ENCODE measurements around the gene LSM10. TPM values are rescaled to one million over a fixed set of nuclear protein-coding genes. Genes with fewer than 3 reads are reported as not detected.

LSM10 gene
- total and polyA plus RNA-seq, 2 donors (not counting 3 experiments of a cell fraction or from before 2014, with no cell fraction given), result 38.2 to 76.9 TPM

DNA sequence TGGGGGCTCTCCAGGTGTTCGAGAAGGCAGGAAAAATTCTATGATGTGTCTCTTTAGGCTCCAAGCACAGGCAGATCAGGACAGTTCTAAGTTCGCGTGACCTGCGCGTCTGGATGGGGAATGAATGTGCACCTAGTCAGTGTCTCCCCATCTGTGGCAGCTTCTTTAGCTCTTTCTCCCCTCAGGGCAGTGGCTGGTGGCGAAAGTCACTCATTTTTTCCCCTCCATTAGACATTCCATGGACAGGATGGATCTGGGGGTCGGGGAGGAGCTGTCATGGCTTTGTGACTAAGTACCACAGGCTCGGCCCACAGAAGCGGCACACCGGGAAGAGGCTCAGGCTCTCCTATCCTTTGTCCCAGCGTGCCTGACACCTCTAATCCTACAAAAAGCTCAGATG lies 43.2 kb downstream of the LSM10 start:
- TF ChIP-seq EZH2 (IDR thresholded peaks at IDR 0.05; ENCODE audit: borderline replicate concordance, low read depth, low read length, severe bottlenecking) (no peak), FOS (IDR thresholded peaks at IDR 0.05; ENCODE audit: borderline replicate concordance, insufficient read depth, low read length) (no peak), JUN (IDR thresholded peaks at IDR 0.05; ENCODE audit: borderline replicate concordance, insufficient read depth, insufficient read length, low read depth) (no peak), POLR2AphosphoS5 (IDR thresholded peaks at IDR 0.05; ENCODE audit: insufficient read depth, low read depth, low read length) (no peak), POLR2A (IDR thresholded peaks at IDR 0.05; ENCODE audit: low read depth, low read length) (no peak), GATA2 (IDR thresholded peaks at IDR 0.05; ENCODE audit: insufficient read depth, insufficient read length, low read depth, low read length) (no peak), MYC (IDR thresholded peaks at IDR 0.05; ENCODE audit: low read depth, low read length) (no peak), CTCF (IDR thresholded peaks at IDR 0.05; ENCODE audit: extremely low read depth in 1 of 2, insufficient read depth in 1 of 2, low read depth in 1 of 2, low read length in 2 of 2) (no peak)
- TF ChIP-seq, protein P1, sequence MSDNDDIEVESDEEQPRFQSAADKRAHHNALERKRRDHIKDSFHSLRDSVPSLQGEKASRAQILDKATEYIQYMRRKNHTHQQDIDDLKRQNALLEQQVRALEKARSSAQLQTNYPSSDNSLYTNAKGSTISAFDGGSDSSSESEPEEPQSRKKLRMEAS (IDR thresholded peaks at IDR 0.05; ENCODE audit: insufficient read depth, insufficient read length), result no peak
- H3K9ac ChIP-seq (replicated peaks; ENCODE audit: extremely low read depth, insufficient read depth, low read length), result no peak overlapping the region
- dilution Hi-C loops (cut with MboI; ENCODE audit: extremely low pct_ligation_motif_present, low sequenced_read_pairs) (no loop called here), intact Hi-C loops (cut with micrococcal nuclease) (no loop called here)
- POLR2A ChIA-PET, result no interaction called here
- CTCF ChIA-PET, result interaction anchor here (4.8 to 6.7 kb wide), 2 partner anchors 12 to 13 kb away, joined by 63 to 99 read pairs; no protein-coding TSS in a partner anchor
- DNase-seq (ENCODE audit: low read depth, low spot score), result no peak
- H3K36me3 ChIP-seq (ENCODE audit: control insufficient read depth in 2 of 2, extremely low read depth in 1 of 2, insufficient read depth in 2 of 2, low read length in 2 of 2), result peaks cover 4 to 23% of the 10 kb centered on the region in 2 experiments
- H3K4me2 ChIP-seq (ENCODE audit: insufficient read depth, low read length), result no peak overlapping the region
- no peaks in the 10 kb centered on the region for H3K9me3 ChIP-seq (replicated peaks; ENCODE audit: control insufficient read depth, insufficient read depth, low read length)
- H4K20me1 ChIP-seq (replicated peaks; ENCODE audit: control insufficient read depth, extremely low read depth, insufficient read depth, low read length), result no peaks in the 10 kb centered on the region
- no peaks in the 10 kb centered on the region for H3K79me2 ChIP-seq (ENCODE audit: control insufficient read depth, insufficient read depth, low read length)
- H3K27ac ChIP-seq (ENCODE audit: insufficient read depth, low read depth, low read length), result no peak overlapping the region
- no peaks in the 10 kb centered on the region for H3K27me3 ChIP-seq (ENCODE audit: control insufficient read depth in 2 of 2, insufficient read depth in 2 of 2, low read length in 2 of 2)
- no peak for FAIRE-seq
- no TSS peak for BruUV-seq (replicated peaks)
- H2AFZ ChIP-seq (ENCODE audit: low read depth, low read length), result no peak overlapping the region
- H3K9me1 ChIP-seq (replicated peaks; ENCODE audit: control insufficient read depth, extremely low read depth, insufficient read depth, low read length), result no peaks in the 10 kb centered on the region
- H3K4me3 ChIP-seq (replicated peaks in 1 of 3; ENCODE audit: insufficient read depth in 1 of 3, low read depth in 1 of 3, low read length in 3 of 3), result no peak overlapping the region
- H3K4me1 ChIP-seq (ENCODE audit: control insufficient read depth, extremely low read depth, insufficient read depth, low read length), result peaks cover 43% of the 10 kb centered on the region

Data from endothelial cell of umbilical vein (primary cell).